HEK293 (cell line): Measurements from ENCODE around the gene DAPK2.

Source experiments
- CTCF ChIA-PET: fragments of 350-600 bp; formaldehyde crosslinking; extraction: SDS; loops from one replicate; lab custom pipeline; 2021; ENCODE audit warnings: antibody characterized with exemption; lab: Yijun Ruan, JAX
- POLR2A ChIA-PET: fragments of 300-600 bp; formaldehyde crosslinking; extraction: SDS; loops from one replicate; lab custom pipeline; 2020; ENCODE audit warnings: antibody characterized with exemption, inconsistent platforms; lab: Yijun Ruan, JAX
- H3K27ac ChIP-seq: fragments of 200-500 bp; sonication (Bioruptor generic); 2 replicates; pipeline ENCODE4 v1.5.1; 2014; ENCODE audit warnings: low read depth, low read length, control low read depth, inconsistent platforms; ENCODE audit errors: extremely low read depth
- H3K36me3 ChIP-seq, 2 experiments: fragments of 200-500 bp in 1 of 2; sonication (Bioruptor generic) in 1 of 2; 1 replicate in 1 of 2; 2 replicates in 1 of 2; pipeline ENCODE4 v1.5.1; 2014 to 2017; ENCODE audit warnings: inconsistent platforms in 2 of 2, low read length in 2 of 2; ENCODE audit not compliant: control insufficient read depth in 2 of 2, insufficient read depth in 1 of 2
- H3K4me1 ChIP-seq: fragments of 200-500 bp; sonication (Bioruptor generic); 2 replicates; pipeline ENCODE4 v1.5.1; 2014; ENCODE audit warnings: mild to moderate bottlenecking, low read length, inconsistent platforms; ENCODE audit not compliant: control insufficient read depth, insufficient read depth
- H3K4me3 ChIP-seq: 2 replicates; pipeline ENCODE4 v1.5.1; 2011; ENCODE audit warnings: low read depth, mild to moderate bottlenecking, control low read depth, low read length, moderate library complexity
- H3K9me3 ChIP-seq: fragments of 200-500 bp; sonication (Bioruptor generic); 2 replicates; pipeline ENCODE4 v1.5.1; 2014; ENCODE audit warnings: low read depth, low read length, inconsistent platforms; ENCODE audit not compliant: control insufficient read depth, insufficient read depth
- GLIS2 ChIP-seq: fragments of 450-650 bp; formaldehyde crosslinking; IDR thresholded peaks from 2 replicates; pipeline ENCODE4 v1.5.1; 2016; ENCODE audit warnings: missing biosample characterization, missing genetic modification characterization
- KLF10 ChIP-seq: fragments of 450-650 bp; IDR thresholded peaks from 2 replicates; pipeline ENCODE4 v1.5.1; 2018; ENCODE audit warnings: missing biosample characterization, mild to moderate bottlenecking, missing genetic modification characterization
- KLF16 ChIP-seq: fragments of 450-650 bp; formaldehyde crosslinking; IDR thresholded peaks from 2 replicates; pipeline ENCODE4 v1.5.1; 2017; ENCODE audit warnings: missing biosample characterization, missing genetic modification characterization
- KLF8 ChIP-seq: fragments of 450-650 bp; formaldehyde crosslinking; IDR thresholded peaks from 2 replicates; pipeline ENCODE4 v1.5.1; 2016; ENCODE audit warnings: missing biosample characterization, missing genetic modification characterization
- OSR2 ChIP-seq: fragments of 450-650 bp; formaldehyde crosslinking; IDR thresholded peaks from 2 replicates; pipeline ENCODE4 v1.5.1; 2016; ENCODE audit warnings: missing biosample characterization, missing genetic modification characterization
- SP2 ChIP-seq: fragments of 450-650 bp; formaldehyde crosslinking; IDR thresholded peaks from 2 replicates; pipeline ENCODE4 v1.5.1; 2016; ENCODE audit warnings: missing biosample characterization, missing genetic modification characterization
- WT1 ChIP-seq: fragments of 450-650 bp; formaldehyde crosslinking; IDR thresholded peaks from 2 replicates; pipeline ENCODE4 v1.5.1; 2016; ENCODE audit warnings: missing biosample characterization, missing genetic modification characterization
- ZBTB20 ChIP-seq: fragments of 450-650 bp; formaldehyde crosslinking; IDR thresholded peaks from 2 replicates; pipeline ENCODE4 v1.5.1; 2016; ENCODE audit warnings: missing biosample characterization, missing genetic modification characterization
- ZNF114 ChIP-seq: fragments of 450-650 bp; formaldehyde crosslinking; IDR thresholded peaks from 2 replicates; pipeline ENCODE4 v1.5.0; 2017; ENCODE audit warnings: missing biosample characterization, missing genetic modification characterization
- ZNF133 ChIP-seq: fragments of 450-650 bp; formaldehyde crosslinking; IDR thresholded peaks from 2 replicates; pipeline ENCODE4 v1.5.1; 2016; ENCODE audit warnings: missing biosample characterization, missing genetic modification characterization
- ZNF184 ChIP-seq: fragments of 450-650 bp; IDR thresholded peaks from 2 replicates; pipeline ENCODE4 v1.5.1; 2018; ENCODE audit warnings: missing biosample characterization, mild to moderate bottlenecking, missing genetic modification characterization
- ZNF214 ChIP-seq: fragments of 450-650 bp; formaldehyde crosslinking; IDR thresholded peaks from 2 replicates; pipeline ENCODE4 v1.5.1; 2017; ENCODE audit warnings: missing biosample characterization, mild to moderate bottlenecking, missing genetic modification characterization, borderline replicate concordance
- ZNF221 ChIP-seq: fragments of 450-650 bp; formaldehyde crosslinking; IDR thresholded peaks from 2 replicates; pipeline ENCODE4 v1.5.1; 2017; ENCODE audit warnings: missing biosample characterization, missing genetic modification characterization, borderline replicate concordance
- ZNF223 ChIP-seq: fragments of 450-650 bp; formaldehyde crosslinking; IDR thresholded peaks from 2 replicates; pipeline ENCODE4 v1.5.1; 2016; ENCODE audit warnings: missing biosample characterization, missing genetic modification characterization
- ZNF23 ChIP-seq: fragments of 450-650 bp; formaldehyde crosslinking; IDR thresholded peaks from 2 replicates; pipeline ENCODE4 v1.5.1; 2016; ENCODE audit warnings: missing biosample characterization, missing genetic modification characterization, borderline replicate concordance
- ZNF239 ChIP-seq: fragments of 450-650 bp; formaldehyde crosslinking; IDR thresholded peaks from 2 replicates; pipeline ENCODE4 v1.5.1; 2016; ENCODE audit warnings: missing biosample characterization, missing genetic modification characterization
- ZNF302 ChIP-seq: fragments of 450-650 bp; formaldehyde crosslinking; IDR thresholded peaks from 2 replicates; pipeline ENCODE4 v1.5.1; 2016; ENCODE audit warnings: missing biosample characterization, missing genetic modification characterization, low read depth
- ZNF311 ChIP-seq: fragments of 450-650 bp; formaldehyde crosslinking; IDR thresholded peaks from 2 replicates; pipeline ENCODE4 v1.5.1; 2017; ENCODE audit warnings: missing biosample characterization, missing genetic modification characterization, borderline replicate concordance
- ZNF549 ChIP-seq: fragments of 450-650 bp; IDR thresholded peaks from 2 replicates; pipeline ENCODE4 v1.5.1; 2018; ENCODE audit warnings: missing biosample characterization, missing genetic modification characterization, mild to moderate bottlenecking, inconsistent platforms, moderate library complexity
- ZNF571 ChIP-seq: fragments of 450-650 bp; formaldehyde crosslinking; IDR thresholded peaks from 2 replicates; pipeline ENCODE4 v1.5.0; 2017; ENCODE audit warnings: missing biosample characterization, missing genetic modification characterization
- ZNF610 ChIP-seq: fragments of 450-650 bp; formaldehyde crosslinking; IDR thresholded peaks from 2 replicates; pipeline ENCODE4 v1.5.1; 2016; ENCODE audit warnings: missing biosample characterization, missing genetic modification characterization, borderline replicate concordance
- ZNF621 ChIP-seq: fragments of 450-650 bp; formaldehyde crosslinking; IDR thresholded peaks from 2 replicates; pipeline ENCODE4 v1.5.1; 2017; ENCODE audit warnings: missing biosample characterization, missing genetic modification characterization
- ZNF629 ChIP-seq: fragments of 450-650 bp; formaldehyde crosslinking; IDR thresholded peaks from 2 replicates; pipeline ENCODE4 v1.5.1; 2017; ENCODE audit warnings: missing biosample characterization, missing genetic modification characterization
- ZNF747 ChIP-seq: fragments of 450-650 bp; formaldehyde crosslinking; IDR thresholded peaks from 2 replicates; pipeline ENCODE4 v1.5.1; 2016; ENCODE audit warnings: missing biosample characterization, missing genetic modification characterization
- ZNF776 ChIP-seq: fragments of 450-650 bp; formaldehyde crosslinking; IDR thresholded peaks from 2 replicates; pipeline ENCODE4 v1.5.0; 2017; ENCODE audit warnings: missing biosample characterization, missing genetic modification characterization, borderline replicate concordance
- ZNF830 ChIP-seq: fragments of 450-650 bp; IDR thresholded peaks from 2 replicates; pipeline ENCODE4 v1.5.0; 2018; ENCODE audit warnings: missing biosample characterization, missing genetic modification characterization, low read depth, mild to moderate bottlenecking, moderate library complexity
- ZNF843 ChIP-seq: fragments of 450-650 bp; formaldehyde crosslinking; IDR thresholded peaks from 2 replicates; pipeline ENCODE4 v1.5.1; 2016; ENCODE audit warnings: missing biosample characterization, missing genetic modification characterization
- TF ChIP-seq, protein P1 (sequence below): fragments of 450-650 bp; formaldehyde crosslinking; IDR thresholded peaks from 2 replicates; pipeline ENCODE4 v1.5.1; 2016; ENCODE audit warnings: missing biosample characterization, missing genetic modification characterization
- TF ChIP-seq, protein P2 (sequence below): fragments of 450-650 bp; formaldehyde crosslinking; IDR thresholded peaks from 2 replicates; pipeline ENCODE4 v1.5.1; 2017; ENCODE audit warnings: missing biosample characterization, missing genetic modification characterization
- TF ChIP-seq, protein P3 (sequence below): fragments of 450-650 bp; formaldehyde crosslinking; optimal IDR thresholded peaks from 2 replicates; pipeline ENCODE3; 2016; ENCODE audit warnings: missing biosample characterization, mild to moderate bottlenecking, missing genetic modification characterization

DAPK2 gene

DNA sequence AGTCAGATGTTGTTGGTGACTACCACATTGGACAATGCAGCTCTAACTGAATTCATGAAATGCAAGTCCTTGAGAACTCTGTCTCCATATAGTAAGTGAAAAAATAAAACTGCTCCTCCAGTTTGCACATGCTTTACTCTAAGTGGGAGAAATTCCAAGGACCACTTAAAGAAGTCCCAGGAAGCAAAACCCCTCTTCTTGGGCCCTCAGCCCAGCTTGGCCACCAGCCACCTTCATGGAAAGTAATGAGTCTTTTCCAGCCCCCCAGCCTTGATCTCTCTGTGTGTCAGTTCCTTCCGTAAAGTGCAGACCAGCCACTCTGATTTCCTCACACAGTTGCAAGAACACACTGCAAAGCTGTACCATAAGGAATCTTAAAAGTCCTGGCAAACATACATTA, 34.5 kb downstream of the DAPK2 start (continued):
- TF ChIP-seq ZNF621 (tag by site-specific recombination) (no peak), GLIS2 (tag by site-specific recombination) (no peak), ZNF311 (tag by site-specific recombination) (no peak), ZNF223 (tag by site-specific recombination) (no peak), ZNF776 (tag by site-specific recombination) (no peak)

DNA sequence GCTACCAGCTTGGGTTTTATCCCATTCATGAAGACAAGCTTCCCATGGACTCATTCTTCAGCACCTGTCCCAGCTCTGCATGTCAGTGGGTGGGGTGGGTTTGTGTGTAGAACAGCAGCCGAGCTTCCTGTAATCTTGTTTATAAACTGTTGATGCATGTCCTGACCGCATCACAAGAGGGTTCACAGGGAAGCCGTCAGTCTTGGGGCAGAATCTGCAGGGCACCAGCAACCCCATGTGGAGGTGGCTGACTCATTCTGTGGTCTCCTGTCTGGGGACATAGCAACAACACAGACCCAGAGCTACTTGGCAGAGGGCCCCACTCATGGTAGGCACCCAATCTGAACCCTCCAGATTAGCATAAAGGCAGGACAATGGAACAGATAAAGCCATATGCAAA, 35.6 kb downstream of the DAPK2 start:
- Histone ChIP-seq H3K36me3 (no peaks in the 10 kb centered on the region), H3K9me3 (no peaks in the 10 kb centered on the region), H3K4me1 (peaks cover 5% of the 10 kb centered on the region; the same call in 1 of the 2 replicates), H3K4me3 (no peak overlapping the region), H3K27ac (no peak overlapping the region)
- POLR2A ChIA-PET, result no interaction called here
- CTCF ChIA-PET, result interaction anchor here (1.6 kb wide), 1 partner anchor 65 kb away, joined by 4 read pairs; no protein-coding TSS in a partner anchor
- TF ChIP-seq ZNF221 (tag by site-specific recombination) (no peak), ZNF133 (tag by site-specific recombination) (no peak), KLF8 (tag by site-specific recombination) (no peak), KLF10 (tag by site-specific recombination) (no peak), ZNF239 (tag by site-specific recombination) (no peak), SP2 (tag by site-specific recombination) (no peak), ZNF302 (tag by site-specific recombination) (no peak), KLF16 (tag by site-specific recombination) (no peak), ZNF830 (tag by site-specific recombination) (no peak), ZNF184 (no peak), WT1 (no peak), ZNF114 (tag by site-specific recombination) (no peak), ZNF549 (tag by site-specific recombination) (no peak), ZBTB20 (tag by site-specific recombination) (peak; percentile 42; the same call in 1 of the 2 replicates), ZNF629 (tag by site-specific recombination) (peak; percentile 36; the same call in 1 of the 2 replicates), ZNF610 (no peak), ZNF843 (tag by site-specific recombination) (no peak), OSR2 (tag by site-specific recombination) (peak; percentile 80), ZNF571 (tag by site-specific recombination) (no peak), ZNF214 (tag by site-specific recombination) (no peak), ZNF23 (tag by site-specific recombination) (no peak), ZNF747 (tag by site-specific recombination) (no peak)
- TF ChIP-seq, protein P1, sequence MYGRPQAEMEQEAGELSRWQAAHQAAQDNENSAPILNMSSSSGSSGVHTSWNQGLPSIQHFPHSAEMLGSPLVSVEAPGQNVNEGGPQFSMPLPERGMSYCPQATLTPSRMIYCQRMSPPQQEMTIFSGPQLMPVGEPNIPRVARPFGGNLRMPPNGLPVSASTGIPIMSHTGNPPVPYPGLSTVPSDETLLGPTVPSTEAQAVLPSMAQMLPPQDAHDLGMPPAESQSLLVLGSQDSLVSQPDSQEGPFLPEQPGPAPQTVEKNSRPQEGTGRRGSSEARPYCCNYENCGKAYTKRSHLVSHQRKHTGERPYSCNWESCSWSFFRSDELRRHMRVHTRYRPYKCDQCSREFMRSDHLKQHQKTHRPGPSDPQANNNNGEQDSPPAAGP (tag by site-specific recombination), result no peak
- TF ChIP-seq, protein P2, sequence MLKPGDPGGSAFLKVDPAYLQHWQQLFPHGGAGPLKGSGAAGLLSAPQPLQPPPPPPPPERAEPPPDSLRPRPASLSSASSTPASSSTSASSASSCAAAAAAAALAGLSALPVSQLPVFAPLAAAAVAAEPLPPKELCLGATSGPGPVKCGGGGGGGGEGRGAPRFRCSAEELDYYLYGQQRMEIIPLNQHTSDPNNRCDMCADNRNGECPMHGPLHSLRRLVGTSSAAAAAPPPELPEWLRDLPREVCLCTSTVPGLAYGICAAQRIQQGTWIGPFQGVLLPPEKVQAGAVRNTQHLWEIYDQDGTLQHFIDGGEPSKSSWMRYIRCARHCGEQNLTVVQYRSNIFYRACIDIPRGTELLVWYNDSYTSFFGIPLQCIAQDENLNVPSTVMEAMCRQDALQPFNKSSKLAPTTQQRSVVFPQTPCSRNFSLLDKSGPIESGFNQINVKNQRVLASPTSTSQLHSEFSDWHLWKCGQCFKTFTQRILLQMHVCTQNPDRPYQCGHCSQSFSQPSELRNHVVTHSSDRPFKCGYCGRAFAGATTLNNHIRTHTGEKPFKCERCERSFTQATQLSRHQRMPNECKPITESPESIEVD (tag by site-specific recombination), result no peak
- TF ChIP-seq, protein P3, sequence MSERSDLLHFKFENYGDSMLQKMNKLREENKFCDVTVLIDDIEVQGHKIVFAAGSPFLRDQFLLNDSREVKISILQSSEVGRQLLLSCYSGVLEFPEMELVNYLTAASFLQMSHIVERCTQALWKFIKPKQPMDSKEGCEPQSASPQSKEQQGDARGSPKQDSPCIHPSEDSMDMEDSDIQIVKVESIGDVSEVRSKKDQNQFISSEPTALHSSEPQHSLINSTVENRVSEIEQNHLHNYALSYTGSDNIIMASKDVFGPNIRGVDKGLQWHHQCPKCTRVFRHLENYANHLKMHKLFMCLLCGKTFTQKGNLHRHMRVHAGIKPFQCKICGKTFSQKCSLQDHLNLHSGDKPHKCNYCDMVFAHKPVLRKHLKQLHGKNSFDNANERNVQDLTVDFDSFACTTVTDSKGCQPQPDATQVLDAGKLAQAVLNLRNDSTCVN, result no peak
